ENCODE measurements around the gene PLN.

Gene PLN

DNA sequence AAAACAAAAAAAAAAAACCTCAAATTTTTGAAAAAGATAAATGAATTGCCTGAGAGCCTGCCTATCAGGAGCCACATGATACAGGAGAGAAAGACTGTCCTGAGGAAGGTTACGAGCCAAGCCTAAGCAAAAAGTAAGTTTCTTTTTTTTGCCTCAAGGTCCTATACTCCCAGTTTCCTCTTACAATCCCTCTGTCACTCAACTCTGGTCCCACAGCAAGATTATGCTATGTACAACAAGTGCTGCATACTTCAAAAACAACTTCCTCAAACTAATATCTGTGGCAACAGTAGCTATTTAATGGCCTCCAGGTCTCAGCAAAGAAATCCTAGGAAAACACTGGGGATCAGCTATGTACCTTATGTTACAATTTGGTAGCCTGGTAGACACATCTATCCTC lies 46.8 kb downstream of the PLN start:
- no peak overlapping the region for H3K4me3 ChIP-seq (ENCODE audit: low read depth, low read length)
- TF ChIP-seq, protein P1, sequence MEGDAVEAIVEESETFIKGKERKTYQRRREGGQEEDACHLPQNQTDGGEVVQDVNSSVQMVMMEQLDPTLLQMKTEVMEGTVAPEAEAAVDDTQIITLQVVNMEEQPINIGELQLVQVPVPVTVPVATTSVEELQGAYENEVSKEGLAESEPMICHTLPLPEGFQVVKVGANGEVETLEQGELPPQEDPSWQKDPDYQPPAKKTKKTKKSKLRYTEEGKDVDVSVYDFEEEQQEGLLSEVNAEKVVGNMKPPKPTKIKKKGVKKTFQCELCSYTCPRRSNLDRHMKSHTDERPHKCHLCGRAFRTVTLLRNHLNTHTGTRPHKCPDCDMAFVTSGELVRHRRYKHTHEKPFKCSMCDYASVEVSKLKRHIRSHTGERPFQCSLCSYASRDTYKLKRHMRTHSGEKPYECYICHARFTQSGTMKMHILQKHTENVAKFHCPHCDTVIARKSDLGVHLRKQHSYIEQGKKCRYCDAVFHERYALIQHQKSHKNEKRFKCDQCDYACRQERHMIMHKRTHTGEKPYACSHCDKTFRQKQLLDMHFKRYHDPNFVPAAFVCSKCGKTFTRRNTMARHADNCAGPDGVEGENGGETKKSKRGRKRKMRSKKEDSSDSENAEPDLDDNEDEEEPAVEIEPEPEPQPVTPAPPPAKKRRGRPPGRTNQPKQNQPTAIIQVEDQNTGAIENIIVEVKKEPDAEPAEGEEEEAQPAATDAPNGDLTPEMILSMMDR (conservative IDR thresholded peaks at IDR 0.05; ENCODE audit: low read depth, low read length): no peak
- DNase-seq (ENCODE audit: low read depth): no peak

DNA sequence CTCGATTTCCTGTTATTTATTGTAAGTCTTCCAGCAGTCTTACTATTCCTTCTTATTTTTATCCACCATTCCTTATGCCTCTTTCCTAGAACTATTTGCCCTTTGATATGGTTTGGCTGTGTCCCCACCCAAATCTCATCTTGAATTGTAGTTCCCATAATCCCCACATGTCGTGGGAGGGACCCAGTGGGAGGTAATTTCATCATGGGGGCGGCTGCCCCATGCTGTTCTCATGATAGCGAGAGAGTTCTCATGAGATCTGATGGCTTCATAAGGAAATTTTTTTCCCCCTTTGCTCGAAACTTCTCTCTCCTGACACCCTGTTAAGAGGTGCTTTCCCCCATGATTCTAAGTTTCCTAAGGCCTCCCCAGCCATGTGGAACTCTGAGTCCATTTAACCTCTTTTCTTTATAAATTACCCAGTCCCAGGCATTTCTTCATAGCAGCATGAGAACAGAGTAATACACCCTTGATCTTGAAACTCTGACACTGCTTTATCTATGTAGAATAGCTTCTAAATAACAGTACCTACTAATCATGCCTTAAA lies 48.8 kb downstream of the PLN start:
- DNase-seq (ENCODE audit: low read depth): no peak
- TF ChIP-seq, protein P1 (conservative IDR thresholded peaks at IDR 0.05; ENCODE audit: low read depth, low read length): no peak
- no peak overlapping the region for H3K4me3 ChIP-seq (ENCODE audit: low read depth, low read length)

DNA sequence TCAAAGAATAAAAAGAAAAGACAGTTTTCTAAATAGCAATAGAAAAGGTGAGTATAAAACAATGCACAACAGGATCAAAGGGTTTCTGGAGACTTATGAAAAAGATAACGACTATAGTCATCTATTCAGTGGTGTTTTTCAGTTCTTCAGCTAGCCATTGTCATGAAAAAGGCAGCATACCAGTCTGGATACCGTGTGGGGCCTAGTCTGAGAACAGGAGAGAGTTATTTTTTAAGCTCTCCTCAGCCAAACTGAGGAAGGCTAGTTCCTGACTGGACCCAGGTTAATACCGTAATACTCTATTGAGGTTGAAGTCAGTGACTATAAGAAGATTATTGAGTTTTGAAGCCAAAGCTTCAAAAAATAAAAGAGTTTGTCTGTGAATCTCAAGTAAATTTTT lies 49.5 kb downstream of the PLN start:
- H3K4me3 ChIP-seq (ENCODE audit: low read depth, low read length): no peak overlapping the region
- TF ChIP-seq, protein P1 (conservative IDR thresholded peaks at IDR 0.05; ENCODE audit: low read depth, low read length): no peak
- DNase-seq (ENCODE audit: low read depth): no peak

DNA sequence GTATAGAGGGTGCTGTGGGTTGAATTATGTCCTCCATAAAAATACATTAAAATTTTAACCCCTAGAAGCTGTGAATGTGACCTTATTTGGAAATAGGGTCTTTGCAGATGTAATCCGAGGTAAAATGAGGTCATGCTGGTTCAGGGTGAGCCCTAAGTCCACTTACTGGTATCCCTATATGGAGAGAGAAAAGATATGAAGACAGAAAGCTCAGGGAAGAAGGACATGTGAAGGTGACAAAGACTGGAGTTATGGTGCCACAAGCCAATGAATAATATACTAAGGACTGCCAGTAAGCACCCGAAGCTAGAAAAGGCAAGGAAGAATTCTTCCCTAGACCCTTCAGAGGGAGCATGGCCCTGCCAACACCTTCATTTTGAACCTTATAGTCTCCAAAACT lies 50.2 kb downstream of the PLN start:
- DNase-seq (ENCODE audit: low read depth): no peak
- TF ChIP-seq, protein P1 (conservative IDR thresholded peaks at IDR 0.05; ENCODE audit: low read depth, low read length): no peak
- no peak overlapping the region for H3K4me3 ChIP-seq (ENCODE audit: low read depth, low read length)

DNA sequence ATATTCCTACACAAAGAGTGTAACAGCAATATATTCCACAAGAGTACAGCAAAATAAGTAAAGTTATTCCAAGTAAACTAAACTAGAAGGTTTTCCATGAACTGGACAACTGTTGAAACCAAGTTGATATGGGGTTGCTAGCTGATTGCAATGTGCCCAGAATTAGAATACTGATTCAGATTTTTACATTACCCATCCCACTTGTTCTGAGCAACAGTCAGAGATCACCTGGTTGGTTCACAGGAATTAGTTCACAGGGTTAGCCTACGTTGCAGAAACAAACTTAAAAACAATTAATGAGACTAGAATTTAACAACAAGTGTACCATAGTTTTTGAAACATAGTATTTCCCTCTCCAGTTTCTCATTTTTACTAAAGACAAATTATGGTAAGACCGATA lies 54.2 kb downstream of the PLN start:
- TF ChIP-seq, protein P1 (conservative IDR thresholded peaks at IDR 0.05; ENCODE audit: low read depth, low read length): no peak
- no peak for DNase-seq (ENCODE audit: low read depth)
- H3K4me3 ChIP-seq (ENCODE audit: low read depth, low read length): no peak overlapping the region

DNA sequence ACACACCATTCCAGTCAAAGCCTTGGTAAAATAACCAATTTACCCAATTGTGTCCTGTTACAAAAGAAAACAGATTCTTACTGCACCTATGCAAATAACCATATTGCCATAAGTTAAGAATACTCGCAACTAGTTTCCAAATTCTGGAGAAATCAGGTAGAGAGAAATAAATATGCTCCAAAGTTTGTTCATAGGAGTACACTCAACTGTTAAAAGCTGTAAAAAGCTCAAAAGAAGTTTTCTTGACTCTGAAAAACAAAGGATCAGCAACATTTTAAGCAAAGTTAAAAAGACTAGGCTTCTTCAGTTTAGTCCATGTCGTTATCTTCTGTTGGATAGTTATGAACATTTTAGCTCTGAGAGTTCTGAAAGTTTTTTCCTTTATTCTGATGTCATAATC lies 55.3 kb downstream of the PLN start:
- TF ChIP-seq, protein P1 (conservative IDR thresholded peaks at IDR 0.05; ENCODE audit: low read depth, low read length): no peak
- DNase-seq (ENCODE audit: low read depth): no peak
- H3K4me3 ChIP-seq (ENCODE audit: low read depth, low read length): no peak overlapping the region

DNA sequence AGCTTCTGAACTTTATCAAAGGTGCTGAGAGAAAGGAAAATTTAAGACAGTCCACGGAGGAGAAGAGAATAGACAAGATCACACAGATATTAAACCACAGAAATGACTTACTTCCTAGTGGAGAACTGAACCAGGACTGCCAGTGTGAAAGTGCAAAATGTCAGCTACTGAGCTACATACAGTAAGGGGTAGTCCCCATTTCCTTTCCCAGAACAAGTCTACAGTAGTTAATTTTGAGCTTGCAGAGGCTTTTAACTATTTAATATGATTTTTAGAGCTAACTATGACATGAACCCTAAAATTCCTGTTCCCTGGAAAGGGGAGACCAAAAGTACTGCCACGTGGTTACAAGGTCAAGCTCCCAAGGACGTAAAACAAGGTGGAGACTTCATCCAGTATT lies 58.2 kb downstream of the PLN start:
- no peak for DNase-seq (ENCODE audit: low read depth)
- TF ChIP-seq, protein P1 (conservative IDR thresholded peaks at IDR 0.05; ENCODE audit: low read depth, low read length): no peak
- H3K4me3 ChIP-seq (ENCODE audit: low read depth, low read length): no peak overlapping the region
